ENCODE measurements around the gene PDXP.
A peak's percentile ranks its signal among the peaks of the same experiment; 100 is the strongest.

The PDXP gene

DNA sequence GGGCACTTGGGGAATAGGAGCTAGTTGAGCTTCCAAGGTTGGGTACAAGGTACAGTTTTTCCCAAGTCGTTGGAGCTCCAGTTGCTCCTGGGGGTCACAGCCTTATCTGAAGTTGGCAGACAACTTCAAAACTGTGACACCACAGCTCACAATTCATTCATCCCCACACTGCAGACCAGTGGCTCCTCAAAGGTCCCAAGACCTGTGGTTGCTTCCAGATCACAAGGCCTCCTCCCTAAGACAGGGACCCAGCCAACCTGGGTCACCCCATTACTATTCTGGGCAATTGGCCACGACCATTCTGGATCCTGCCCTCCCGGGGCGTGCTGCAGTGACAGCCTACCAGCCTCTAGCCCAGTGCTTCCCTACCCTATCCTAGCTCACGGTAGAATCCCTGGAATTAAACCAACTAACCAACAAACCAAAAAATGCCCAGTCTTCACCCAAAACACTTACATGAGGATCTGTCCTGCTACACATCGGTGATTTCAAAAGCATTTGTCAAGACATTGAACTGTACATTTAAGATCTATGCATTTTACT, 862 bp upstream of the PDXP start:
- Histone ChIP-seq H2BK120ac (ENCODE audit: low read depth, low read length) (no peak overlapping the region), H3K27ac (ENCODE audit: low read depth, low read length) (no peak overlapping the region)
- WGBS (ENCODE audit: extremely low coverage, insufficient coverage, low lambda C conversion rate) = no CpG with 5 or more reads among the region's 6 CpGs

DNA sequence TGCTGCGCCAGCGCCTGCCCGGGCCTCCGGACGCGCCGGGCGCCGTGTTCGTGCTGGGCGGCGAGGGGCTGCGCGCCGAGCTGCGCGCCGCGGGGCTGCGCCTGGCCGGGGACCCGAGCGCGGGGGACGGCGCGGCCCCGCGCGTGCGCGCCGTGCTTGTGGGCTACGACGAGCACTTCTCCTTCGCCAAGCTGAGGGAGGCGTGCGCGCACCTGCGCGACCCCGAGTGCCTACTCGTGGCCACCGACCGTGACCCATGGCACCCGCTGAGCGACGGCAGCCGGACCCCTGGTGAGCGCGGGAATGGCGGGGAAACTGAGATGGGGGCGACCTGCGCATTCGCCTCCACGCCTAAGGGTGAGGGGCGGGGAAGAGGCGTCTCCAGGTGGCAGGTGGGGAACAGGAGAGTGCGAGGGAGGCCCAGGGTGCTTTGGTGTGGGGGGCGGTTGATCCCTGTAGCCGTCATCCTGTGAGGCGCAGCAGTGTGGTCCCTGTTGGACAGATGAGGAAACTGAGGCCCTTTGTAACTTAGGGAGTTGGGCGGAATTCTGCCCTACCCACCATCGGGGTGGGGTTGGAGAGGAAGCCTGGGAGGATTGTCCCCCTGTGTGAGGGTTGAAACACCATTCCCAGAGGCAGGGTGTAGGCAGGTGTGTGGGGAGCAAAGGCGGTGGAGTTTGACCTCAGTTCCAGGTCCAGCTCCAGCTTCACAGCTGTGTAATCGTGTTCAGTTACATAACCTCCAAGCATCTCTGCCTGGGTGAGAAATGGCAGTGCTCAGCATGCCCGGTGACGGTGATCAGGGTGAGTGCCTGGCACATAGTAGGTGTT, 758 bp downstream of the PDXP start:
- no peak overlapping the region for H4K8ac ChIP-seq (ENCODE audit: low read depth, low read length)
- WGBS (ENCODE audit: extremely low coverage, insufficient coverage, low lambda C conversion rate) = no CpG with 5 or more reads among the region's 68 CpGs
- no peak for DNase-seq

More for the DNA sequence above, 862 bp upstream of the PDXP start:
- Histone ChIP-seq H3K36me3 (ENCODE audit: control insufficient read depth, insufficient read depth, low read length) (no peaks in the 10 kb centered on the region), H2BK15ac (replicated peaks; ENCODE audit: low read depth) (no peak overlapping the region), H3K4me3 (ENCODE audit: low read length) (no peak overlapping the region), H3K4me2 (ENCODE audit: low read length) (no peak overlapping the region), H2BK5ac (ENCODE audit: low read length) (no peak overlapping the region), H2AK5ac (ENCODE audit: low read length) (no peak overlapping the region), H3K4me1 (ENCODE audit: control insufficient read depth, low read depth, low read length) (peaks cover 4% of the 10 kb centered on the region), H4K5ac (ENCODE audit: low read length) (no peak overlapping the region), H3K23ac (ENCODE audit: low read length) (no peak overlapping the region), H3K18ac (ENCODE audit: low read length) (no peak overlapping the region), H3K27me3 (ENCODE audit: insufficient read depth, low read length, poor library complexity) (no peaks in the 10 kb centered on the region), H3K79me2 (ENCODE audit: control insufficient read depth, insufficient read depth, low read length) (peaks cover 32% of the 10 kb centered on the region), H3K9ac (ENCODE audit: low read length) (peak overlapping the region; percentile 67), H3K56ac (ENCODE audit: low read length) (no peak overlapping the region), H3K79me1 (ENCODE audit: low read length) (peaks cover 23% of the 10 kb centered on the region), H4K8ac (ENCODE audit: low read depth, low read length) (no peak overlapping the region), H3K4ac (ENCODE audit: low read depth, low read length) (no peak overlapping the region)
- DNase-seq = no peak

GRCh38 chr22:37659897-37660708, 1.6 kb downstream of the PDXP start:
- Histone ChIP-seq H2AK5ac (ENCODE audit: low read length) (no peak overlapping the region), H2BK15ac (replicated peaks; ENCODE audit: low read depth) (no peak overlapping the region), H4K8ac (ENCODE audit: low read depth, low read length) (no peak overlapping the region), H3K9ac (ENCODE audit: low read length) (peak overlapping the region; percentile 89), H3K27me3 (ENCODE audit: insufficient read depth, low read length, poor library complexity) (no peaks in the 10 kb centered on the region), H3K4me3 (ENCODE audit: low read length) (no peak overlapping the region), H3K23ac (ENCODE audit: low read length) (no peak overlapping the region), H3K4ac (ENCODE audit: low read depth, low read length) (no peak overlapping the region), H3K79me2 (ENCODE audit: control insufficient read depth, insufficient read depth, low read length) (peaks cover 42% of the 10 kb centered on the region), H3K18ac (ENCODE audit: low read length) (no peak overlapping the region), H2BK120ac (ENCODE audit: low read depth, low read length) (no peak overlapping the region), H2BK5ac (ENCODE audit: low read length) (no peak overlapping the region), H3K79me1 (ENCODE audit: low read length) (peaks cover 33% of the 10 kb centered on the region), H3K4me2 (ENCODE audit: low read length) (peak overlapping the region; percentile 97), H3K56ac (ENCODE audit: low read length) (peak overlapping the region; percentile 95), H4K5ac (ENCODE audit: low read length) (no peak overlapping the region), H3K4me1 (ENCODE audit: control insufficient read depth, low read depth, low read length) (peaks cover 4% of the 10 kb centered on the region), H3K36me3 (ENCODE audit: control insufficient read depth, insufficient read depth, low read length) (no peaks in the 10 kb centered on the region), H3K27ac (ENCODE audit: low read depth, low read length) (no peak overlapping the region)
- WGBS (ENCODE audit: extremely low coverage, insufficient coverage, low lambda C conversion rate) = no CpG with 5 or more reads among the region's 14 CpGs
- no peak for DNase-seq

More for the DNA sequence above, 758 bp downstream of the PDXP start:
- peak overlapping the region; percentile 41 for H3K4ac ChIP-seq (ENCODE audit: low read depth, low read length)
- peaks cover 4% of the 10 kb centered on the region for H3K4me1 ChIP-seq (ENCODE audit: control insufficient read depth, low read depth, low read length)
- H4K5ac ChIP-seq (ENCODE audit: low read length) = no peak overlapping the region
- H2BK5ac ChIP-seq (ENCODE audit: low read length) = no peak overlapping the region
- no peaks in the 10 kb centered on the region for H3K27me3 ChIP-seq (ENCODE audit: insufficient read depth, low read length, poor library complexity)
- H3K56ac ChIP-seq (ENCODE audit: low read length) = peak overlapping the region; percentile 95
- H2AK5ac ChIP-seq (ENCODE audit: low read length) = no peak overlapping the region
- H2BK15ac ChIP-seq (replicated peaks; ENCODE audit: low read depth) = no peak overlapping the region
- H3K27ac ChIP-seq (ENCODE audit: low read depth, low read length) = no peak overlapping the region
- H3K9ac ChIP-seq (ENCODE audit: low read length) = peak overlapping the region; percentile 89
- H3K36me3 ChIP-seq (ENCODE audit: control insufficient read depth, insufficient read depth, low read length) = no peaks in the 10 kb centered on the region
- peak overlapping the region; percentile 94 for H3K23ac ChIP-seq (ENCODE audit: low read length)
- H3K18ac ChIP-seq (ENCODE audit: low read length) = no peak overlapping the region
- H3K79me2 ChIP-seq (ENCODE audit: control insufficient read depth, insufficient read depth, low read length) = peaks cover 36% of the 10 kb centered on the region
- peak overlapping the region; percentile 79 for H3K4me3 ChIP-seq (ENCODE audit: low read length)
- H3K4me2 ChIP-seq (ENCODE audit: low read length) = peak overlapping the region; percentile 97
- no peak overlapping the region for H2BK120ac ChIP-seq (ENCODE audit: low read depth, low read length)
- peaks cover 25% of the 10 kb centered on the region for H3K79me1 ChIP-seq (ENCODE audit: low read length)

GRCh38 chr22:37660709-37661045, 2.2 kb downstream of the PDXP start:
- Histone ChIP-seq H3K4me3 (ENCODE audit: low read length) (no peak overlapping the region), H3K4me1 (ENCODE audit: control insufficient read depth, low read depth, low read length) (peaks cover 4% of the 10 kb centered on the region), H4K8ac (ENCODE audit: low read depth, low read length) (no peak overlapping the region), H2AK5ac (ENCODE audit: low read length) (no peak overlapping the region), H3K79me2 (ENCODE audit: control insufficient read depth, insufficient read depth, low read length) (peaks cover 43% of the 10 kb centered on the region), H3K27me3 (ENCODE audit: insufficient read depth, low read length, poor library complexity) (no peaks in the 10 kb centered on the region), H3K4ac (ENCODE audit: low read depth, low read length) (no peak overlapping the region), H3K36me3 (ENCODE audit: control insufficient read depth, insufficient read depth, low read length) (no peaks in the 10 kb centered on the region), H2BK120ac (ENCODE audit: low read depth, low read length) (no peak overlapping the region), H3K23ac (ENCODE audit: low read length) (no peak overlapping the region), H3K27ac (ENCODE audit: low read depth, low read length) (no peak overlapping the region), H3K56ac (ENCODE audit: low read length) (no peak overlapping the region), H2BK15ac (replicated peaks; ENCODE audit: low read depth) (no peak overlapping the region), H3K18ac (ENCODE audit: low read length) (no peak overlapping the region), H3K9ac (ENCODE audit: low read length) (no peak overlapping the region), H2BK5ac (ENCODE audit: low read length) (no peak overlapping the region), H3K79me1 (ENCODE audit: low read length) (peaks cover 34% of the 10 kb centered on the region), H4K5ac (ENCODE audit: low read length) (no peak overlapping the region), H3K4me2 (ENCODE audit: low read length) (no peak overlapping the region)
- no peak for DNase-seq
- WGBS (ENCODE audit: extremely low coverage, insufficient coverage, low lambda C conversion rate) = no CpG with 5 or more reads among the region's 2 CpGs

DNA sequence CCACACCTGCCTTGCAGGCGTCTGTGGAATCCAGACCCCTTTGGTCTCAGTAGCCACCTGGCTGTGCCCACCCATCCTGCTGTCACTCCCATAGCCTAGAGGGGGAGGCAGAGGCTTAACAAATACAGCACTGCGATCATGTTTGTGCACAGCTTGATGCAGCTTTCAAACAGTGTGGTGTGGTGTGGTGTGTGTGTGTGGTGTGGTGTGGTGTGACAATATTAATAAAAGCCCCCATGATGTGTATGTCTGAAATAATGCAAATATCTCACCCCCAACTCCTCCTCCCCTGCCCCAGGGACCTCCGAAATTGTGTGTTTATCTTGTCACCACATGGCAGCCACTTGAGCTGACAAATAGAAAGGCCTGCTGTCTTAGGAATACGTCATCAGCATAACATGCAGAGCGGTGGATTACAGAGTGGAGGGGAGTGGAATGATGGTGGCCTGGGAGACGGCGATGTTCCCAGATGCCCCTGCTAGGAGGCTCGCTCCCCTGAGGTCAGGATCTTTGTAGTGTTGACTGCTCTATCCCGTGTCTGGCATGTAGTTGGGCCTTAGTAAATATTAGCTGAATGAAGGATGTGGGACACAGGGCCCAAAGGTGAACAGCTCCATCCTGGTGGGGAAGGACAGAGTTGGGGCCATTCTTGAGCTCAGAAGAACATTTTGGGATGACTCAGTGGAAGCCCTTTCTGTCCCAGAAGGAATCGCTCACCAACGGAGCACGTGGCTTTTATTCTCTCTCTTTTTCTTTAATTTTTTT, 2.8 kb downstream of the PDXP start:
- Histone ChIP-seq H2BK15ac (replicated peaks; ENCODE audit: low read depth) (no peak overlapping the region), H4K8ac (ENCODE audit: low read depth, low read length) (no peak overlapping the region), H3K4ac (ENCODE audit: low read depth, low read length) (no peak overlapping the region), H2AK5ac (ENCODE audit: low read length) (no peak overlapping the region), H3K79me1 (ENCODE audit: low read length) (peaks cover 34% of the 10 kb centered on the region), H2BK5ac (ENCODE audit: low read length) (no peak overlapping the region), H3K36me3 (ENCODE audit: control insufficient read depth, insufficient read depth, low read length) (no peaks in the 10 kb centered on the region), H3K56ac (ENCODE audit: low read length) (no peak overlapping the region), H3K4me3 (ENCODE audit: low read length) (no peak overlapping the region), H3K23ac (ENCODE audit: low read length) (no peak overlapping the region), H3K27me3 (ENCODE audit: insufficient read depth, low read length, poor library complexity) (no peaks in the 10 kb centered on the region), H3K4me2 (ENCODE audit: low read length) (no peak overlapping the region), H3K18ac (ENCODE audit: low read length) (no peak overlapping the region), H3K4me1 (ENCODE audit: control insufficient read depth, low read depth, low read length) (peaks cover 4% of the 10 kb centered on the region), H3K79me2 (ENCODE audit: control insufficient read depth, insufficient read depth, low read length) (peaks cover 43% of the 10 kb centered on the region), H2BK120ac (ENCODE audit: low read depth, low read length) (no peak overlapping the region), H4K5ac (ENCODE audit: low read length) (no peak overlapping the region), H3K27ac (ENCODE audit: low read depth, low read length) (no peak overlapping the region), H3K9ac (ENCODE audit: low read length) (no peak overlapping the region)
- peak; percentile 72 for DNase-seq
- no CpG with 5 or more reads among the region's 12 CpGs for WGBS (ENCODE audit: extremely low coverage, insufficient coverage, low lambda C conversion rate)

All from mesendoderm (in vitro differentiated cells).